Urothelium cell line (cell line): ENCODE measurements around the gene DGKD.

Source experiments
- DNase-seq: peaks from one replicate; pipeline ENCODE4 v3.0.0; 2011; ENCODE audit warnings: low spot score, mixed read lengths
- FAIRE-seq: peaks from 2 replicates; lab custom pipeline; 2011; peaks lifted over from hg19 to GRCh38; lab: Jason Lieb, UNC

Gene DGKD

DNA sequence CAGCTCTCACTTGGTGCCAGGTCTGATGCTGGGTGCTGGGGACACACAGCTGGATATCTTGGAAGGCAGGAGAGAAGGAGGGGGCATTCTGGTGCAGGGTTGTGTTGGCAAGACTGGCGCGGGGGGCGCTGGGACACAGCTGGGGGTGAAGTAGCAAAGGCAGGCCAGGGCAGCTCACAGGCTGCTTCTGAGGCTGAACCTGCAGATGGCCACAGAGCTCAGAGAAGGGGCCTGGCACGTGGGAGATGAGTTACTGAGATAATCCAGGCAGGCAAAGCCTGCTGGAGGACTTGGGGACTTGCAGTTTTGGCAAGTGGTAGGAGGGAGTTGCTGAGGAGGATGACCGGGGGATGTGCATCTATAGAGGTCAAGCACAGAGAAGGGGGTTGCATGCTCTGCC, 16.2 kb upstream of the DGKD start:
- DNase-seq: no peak
- no peak for FAIRE-seq

GRCh38 chr2:233338812-233339368, 15.4 kb upstream of the DGKD start:
- no peak for DNase-seq
- FAIRE-seq: no peak

- FAIRE-seq (no peak), DNase-seq (no peak)
Observed at GRCh38 chr2:233339427-233339826, 14.9 kb upstream of the DGKD start.

DNA sequence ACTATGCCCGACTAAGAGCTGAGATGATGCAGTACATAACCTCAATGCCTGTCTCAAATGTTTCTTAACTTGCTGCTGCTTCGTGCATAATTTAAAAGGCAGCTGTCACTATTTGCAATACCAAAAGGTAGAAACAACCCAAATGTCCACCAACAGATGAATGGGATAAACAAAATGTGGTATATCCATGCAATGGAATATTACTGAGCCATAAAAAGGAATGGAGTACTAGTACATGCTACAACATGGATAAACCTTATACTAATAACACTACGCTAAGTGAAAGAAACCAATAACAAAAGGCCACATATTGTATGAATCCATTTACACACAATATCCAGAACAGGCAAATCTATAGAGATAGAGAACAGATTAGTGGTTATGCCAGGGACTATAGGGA, 13.0 kb upstream of the DGKD start:
- FAIRE-seq (no peak), DNase-seq (no peak)

- FAIRE-seq (no peak), DNase-seq (no peak)
Observed at GRCh38 chr2:233342301-233342700, 12.0 kb upstream of the DGKD start.

GRCh38 chr2:233343171-233343705, 11.1 kb upstream of the DGKD start:
- FAIRE-seq: no peak

GRCh38 chr2:233346376-233346775, 7.9 kb upstream of the DGKD start:
- no peak for FAIRE-seq

More at GRCh38 chr2:233343171-233343705, 11.1 kb upstream of the DGKD start:
- no peak for DNase-seq

DNA sequence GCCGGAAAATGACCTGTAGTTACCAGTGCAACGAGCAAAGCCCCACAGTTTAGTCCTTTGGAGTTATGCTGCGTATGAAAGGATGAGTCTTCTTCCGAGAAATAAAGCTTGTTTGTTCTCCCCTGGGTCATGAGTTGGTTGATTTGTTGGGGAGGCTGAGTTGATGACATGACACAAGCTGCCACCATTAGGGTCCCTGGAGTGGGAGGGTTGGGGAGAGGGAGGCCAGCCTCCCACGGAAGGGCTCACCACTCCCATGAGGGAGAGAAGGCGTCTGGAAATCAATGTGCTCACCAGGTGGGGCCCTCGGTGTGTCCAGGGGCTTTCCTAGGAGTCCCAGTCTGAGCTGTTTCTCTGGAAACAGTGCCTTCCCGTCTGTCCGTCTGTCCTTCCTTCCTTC, 7.4 kb upstream of the DGKD start:
- FAIRE-seq: no peak
- no peak for DNase-seq

More at GRCh38 chr2:233346376-233346775, 7.9 kb upstream of the DGKD start:
- DNase-seq: no peak

GRCh38 chr2:233349005-233349998, 5.0 kb upstream of the DGKD start:
- FAIRE-seq (no peak), DNase-seq (peak; percentile 51)

DNA sequence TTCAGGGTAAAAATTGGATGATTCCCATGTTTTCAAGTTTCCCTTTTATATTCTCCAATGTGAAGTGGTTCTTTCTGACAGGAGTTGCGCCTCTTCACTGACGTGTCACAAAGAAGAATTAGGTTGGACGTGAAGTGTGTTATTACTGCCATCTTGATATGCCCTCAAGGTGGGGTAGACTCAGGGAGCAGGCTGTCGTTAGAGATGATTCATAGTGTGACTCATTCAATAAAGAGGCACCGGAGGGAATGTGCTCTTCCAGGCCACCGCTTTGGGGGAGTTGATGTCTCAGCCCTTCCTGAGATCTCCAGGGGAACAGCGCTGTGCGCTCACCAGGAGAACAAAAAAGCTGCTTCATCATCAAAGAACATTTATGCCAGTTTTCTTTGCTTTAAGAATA, 3.6 kb upstream of the DGKD start:
- FAIRE-seq (peak; percentile 50), DNase-seq (peak; percentile 95)

DNA sequence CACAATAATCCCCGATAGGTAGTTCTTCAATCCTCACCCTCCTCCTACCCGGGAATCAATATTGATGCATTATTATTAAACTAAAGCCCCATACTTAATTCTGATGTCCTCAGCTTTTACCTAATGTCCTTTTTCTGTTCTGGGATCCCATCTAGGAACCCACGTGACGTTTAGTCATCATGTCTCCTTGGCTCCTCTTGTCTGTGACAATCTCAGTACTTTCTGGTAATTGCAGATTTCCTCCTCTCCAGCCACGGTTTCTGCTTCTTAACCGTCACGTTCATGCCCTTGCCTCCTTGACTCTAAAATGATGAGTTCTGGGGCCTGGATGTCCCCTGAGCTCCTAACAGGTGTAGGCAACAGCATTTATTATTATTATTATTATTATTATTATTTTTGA, 2.9 kb upstream of the DGKD start:
- no peak for DNase-seq
- FAIRE-seq: no peak

DNA sequence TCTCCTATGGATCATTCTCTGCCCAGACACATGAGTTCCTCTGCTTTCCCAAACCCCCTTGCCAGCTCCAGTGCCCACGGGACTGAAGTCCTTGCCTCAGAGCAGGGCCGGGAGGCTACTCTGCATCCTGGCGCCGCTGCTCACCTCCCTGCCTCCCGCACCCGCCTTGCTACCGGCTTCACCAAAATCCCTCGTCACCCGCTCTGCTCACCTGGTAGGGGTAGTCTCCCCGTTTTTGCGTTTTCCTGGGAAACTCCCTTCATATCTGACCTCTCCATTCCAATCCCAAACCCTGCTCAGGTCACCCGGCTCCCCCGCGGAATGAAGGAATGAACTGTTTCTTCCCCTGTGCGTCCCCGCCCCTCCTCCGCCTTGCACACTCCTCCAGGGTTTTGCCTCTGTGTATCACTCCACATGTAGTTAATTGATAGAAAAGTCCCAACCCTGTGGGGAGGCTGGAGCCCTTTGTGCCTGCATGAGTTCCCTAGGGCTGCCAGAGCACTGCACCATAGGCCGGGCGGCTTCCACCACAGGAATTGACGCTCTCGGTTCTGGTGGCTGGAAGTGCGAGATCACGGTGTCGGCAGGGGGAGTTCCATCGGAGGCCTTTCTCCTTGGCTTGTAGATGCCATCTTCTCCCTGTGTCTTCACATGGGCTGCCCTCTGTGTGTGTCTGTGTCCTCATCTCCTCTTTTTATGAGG, 2.0 kb upstream of the DGKD start:
- DNase-seq: no peak
- no peak for FAIRE-seq

GRCh38 chr2:233353101-233353768, 1.1 kb upstream of the DGKD start:
- FAIRE-seq (no peak), DNase-seq (no peak)

- FAIRE-seq: no peak
- no peak for DNase-seq
Observed at GRCh38 chr2:233354500-233354924, 218 bp downstream of the DGKD start.

DNA sequence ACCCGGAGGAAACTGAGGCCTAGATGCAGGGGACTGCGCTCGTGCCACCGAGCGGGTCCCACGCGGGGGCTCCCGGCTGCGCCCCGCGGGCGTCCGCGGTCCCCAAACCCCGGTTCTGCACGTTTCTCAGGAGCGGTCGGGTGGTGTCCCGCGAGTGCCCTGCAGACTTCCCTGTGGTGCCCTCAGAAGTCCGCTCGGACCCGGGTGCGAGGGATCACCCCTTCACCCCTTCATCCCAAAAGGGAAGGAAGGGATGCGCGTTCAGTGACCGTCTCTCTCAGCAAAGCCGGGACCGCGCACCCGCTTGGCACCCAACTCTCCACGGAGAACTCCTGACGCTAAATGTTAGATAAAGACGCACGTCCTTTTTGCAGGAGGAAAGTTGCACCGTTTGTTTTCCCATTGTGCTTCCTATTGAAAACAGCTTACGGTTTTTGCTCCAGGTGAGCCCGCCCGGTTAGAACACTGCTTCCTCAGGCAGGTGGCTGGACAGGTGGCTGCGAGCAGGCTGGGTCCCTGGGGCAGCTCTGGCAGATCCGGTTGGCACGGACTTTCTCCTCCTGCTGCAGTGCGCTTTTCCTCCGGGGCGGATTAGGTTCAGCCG, 779 bp downstream of the DGKD start:
- DNase-seq (peak; percentile 32), FAIRE-seq (no peak)

GRCh38 chr2:233355916-233356315, 1.6 kb downstream of the DGKD start:
- DNase-seq (no peak), FAIRE-seq (no peak)

DNA sequence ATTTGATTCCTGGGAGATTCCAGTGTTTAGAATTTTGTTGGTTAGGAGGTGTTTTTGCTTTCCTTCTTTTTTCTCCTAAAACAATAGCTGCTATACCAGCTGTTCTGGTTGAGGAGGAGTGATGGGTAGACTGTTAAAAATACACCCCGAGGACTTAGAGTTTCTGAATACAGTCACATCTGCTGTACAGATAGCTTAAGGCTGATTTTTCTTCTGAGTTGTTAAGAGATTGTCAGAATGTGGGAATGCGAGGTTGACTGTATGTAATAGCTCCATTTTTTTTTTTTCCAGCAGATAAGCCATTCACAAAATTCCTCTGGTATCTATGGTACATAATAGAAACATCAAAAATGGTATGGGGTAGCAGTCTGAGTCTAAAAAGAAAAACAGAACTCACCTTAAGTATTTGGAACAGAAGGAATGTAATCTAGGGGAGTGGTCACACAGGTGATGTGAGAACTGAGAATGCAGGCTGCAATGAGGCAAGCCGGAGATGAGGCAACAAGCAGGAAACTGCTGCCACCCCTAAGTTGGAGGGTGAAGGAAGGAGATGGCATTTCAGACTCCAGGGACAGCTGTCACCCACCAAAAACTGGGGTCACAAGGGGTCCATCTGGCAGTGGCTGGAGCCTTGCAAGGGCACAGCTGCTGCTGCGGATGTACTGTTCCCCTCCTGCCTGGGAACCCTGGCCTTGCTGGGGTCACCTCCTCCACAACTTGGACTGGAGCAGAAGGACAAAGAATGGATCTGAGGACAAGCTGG, 2.4 kb downstream of the DGKD start:
- FAIRE-seq: no peak
- DNase-seq: no peak

DNA sequence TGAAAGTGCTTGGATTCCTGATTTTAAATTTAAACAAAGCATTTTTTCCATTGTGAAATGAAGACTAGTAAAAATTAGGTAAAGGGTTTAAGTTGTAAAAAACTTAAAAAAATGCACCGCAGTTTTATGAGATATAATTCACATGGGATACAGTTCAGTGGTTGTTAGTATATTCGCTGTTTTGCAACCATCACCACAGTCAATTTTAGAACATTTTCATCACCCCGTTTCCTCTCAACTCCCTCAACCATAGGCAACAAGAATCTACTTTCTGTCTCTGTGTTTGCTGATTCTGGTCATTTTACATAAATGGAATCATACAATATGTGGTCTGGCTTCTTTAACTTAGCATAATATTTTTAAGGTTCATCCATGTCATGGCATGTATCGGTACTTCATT, 4.0 kb downstream of the DGKD start:
- no peak for FAIRE-seq
- no peak for DNase-seq

GRCh38 chr2:233358947-233359346, 4.7 kb downstream of the DGKD start:
- no peak for FAIRE-seq
- no peak for DNase-seq

DNA sequence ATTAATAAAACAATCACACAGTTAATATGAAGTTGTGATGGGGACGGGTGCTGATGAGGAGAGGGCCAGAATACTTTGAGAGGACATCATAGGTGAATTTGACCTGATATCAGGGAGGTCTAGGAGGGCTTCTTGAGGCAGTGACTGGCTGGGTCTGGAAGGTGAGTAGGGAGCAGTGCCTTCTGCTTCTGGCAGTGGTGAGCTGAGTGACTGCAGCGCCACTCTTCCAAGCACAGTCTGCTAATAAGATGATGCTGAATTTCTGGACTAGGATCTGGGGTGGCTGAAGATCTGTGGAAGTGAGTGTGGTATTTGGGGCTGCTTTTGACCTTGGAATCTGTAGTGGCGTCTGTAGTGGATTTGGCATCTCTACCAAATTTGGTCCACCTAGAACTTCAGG, 5.5 kb downstream of the DGKD start:
- FAIRE-seq: no peak
- no peak for DNase-seq
